Measurements from ENCODE around the gene FOXK2. TPM values are rescaled to one million over a fixed set of nuclear protein-coding genes. Genes with fewer than 3 reads are reported as not detected.

The FOXK2 gene
- total RNA-seq, 1 donor: 29.3 TPM

DNA sequence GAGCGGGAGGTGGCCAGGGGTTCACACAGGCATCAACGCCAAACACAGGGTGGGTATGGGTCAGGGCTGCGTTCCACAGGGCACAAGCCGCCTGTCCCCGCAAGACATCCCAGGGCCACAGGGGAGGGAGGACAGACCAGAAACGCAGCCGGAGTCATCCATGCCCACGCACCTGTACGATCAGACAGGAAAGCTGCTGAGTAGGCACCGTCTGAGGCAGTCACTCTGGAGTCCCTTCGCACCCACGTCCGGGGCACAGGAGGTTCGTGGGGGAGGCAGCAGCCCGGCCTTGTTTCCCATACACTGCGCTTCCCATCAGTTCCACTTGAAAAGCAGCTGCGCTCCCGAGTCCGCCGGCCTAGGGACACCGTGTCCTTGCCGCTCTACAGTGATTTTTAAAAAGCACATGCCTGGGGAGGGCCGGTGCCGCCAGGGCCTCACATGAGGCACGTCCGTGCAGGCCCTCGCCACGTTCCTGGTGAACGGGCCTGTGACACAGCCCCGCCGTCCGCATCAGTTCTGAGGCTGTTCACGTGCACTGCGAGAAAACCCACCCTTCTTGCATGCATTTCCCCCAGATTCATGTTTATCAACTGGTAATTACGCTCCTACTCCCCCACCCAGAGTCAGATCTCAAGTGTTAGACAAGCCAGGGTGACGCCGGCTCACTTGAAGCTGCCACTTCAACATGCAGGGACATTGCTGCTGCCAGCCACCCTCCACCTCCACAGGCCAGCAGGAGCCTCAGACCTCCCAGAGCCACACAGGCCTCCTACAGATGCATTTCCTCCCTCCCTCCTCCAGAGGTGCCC is 94.0 kb downstream of the FOXK2 start:
- no peaks in the 10 kb centered on the region for H3K9me3 ChIP-seq (ENCODE audit: low read depth, low read length)
- H2AFZ ChIP-seq (ENCODE audit: low read length): no peak overlapping the region
- H3K27me3 ChIP-seq (ENCODE audit: insufficient read depth, low read length): no peaks in the 10 kb centered on the region
- H4K20me1 ChIP-seq (ENCODE audit: insufficient read depth, low read length): no peaks in the 10 kb centered on the region
- peaks cover 46% of the 10 kb centered on the region for H3K36me3 ChIP-seq (ENCODE audit: insufficient read depth, low read length)
- no peak for DNase-seq (ENCODE audit: insufficient read length, low spot score, missing footprints)
- H3K79me2 ChIP-seq (ENCODE audit: insufficient read depth, low read length): no peaks in the 10 kb centered on the region
- no peak overlapping the region for H3K4me3 ChIP-seq (ENCODE audit: insufficient read depth, low read length)
- no peak overlapping the region for H3K4me2 ChIP-seq (ENCODE audit: insufficient read depth, low read length)
- TF ChIP-seq, protein P1, sequence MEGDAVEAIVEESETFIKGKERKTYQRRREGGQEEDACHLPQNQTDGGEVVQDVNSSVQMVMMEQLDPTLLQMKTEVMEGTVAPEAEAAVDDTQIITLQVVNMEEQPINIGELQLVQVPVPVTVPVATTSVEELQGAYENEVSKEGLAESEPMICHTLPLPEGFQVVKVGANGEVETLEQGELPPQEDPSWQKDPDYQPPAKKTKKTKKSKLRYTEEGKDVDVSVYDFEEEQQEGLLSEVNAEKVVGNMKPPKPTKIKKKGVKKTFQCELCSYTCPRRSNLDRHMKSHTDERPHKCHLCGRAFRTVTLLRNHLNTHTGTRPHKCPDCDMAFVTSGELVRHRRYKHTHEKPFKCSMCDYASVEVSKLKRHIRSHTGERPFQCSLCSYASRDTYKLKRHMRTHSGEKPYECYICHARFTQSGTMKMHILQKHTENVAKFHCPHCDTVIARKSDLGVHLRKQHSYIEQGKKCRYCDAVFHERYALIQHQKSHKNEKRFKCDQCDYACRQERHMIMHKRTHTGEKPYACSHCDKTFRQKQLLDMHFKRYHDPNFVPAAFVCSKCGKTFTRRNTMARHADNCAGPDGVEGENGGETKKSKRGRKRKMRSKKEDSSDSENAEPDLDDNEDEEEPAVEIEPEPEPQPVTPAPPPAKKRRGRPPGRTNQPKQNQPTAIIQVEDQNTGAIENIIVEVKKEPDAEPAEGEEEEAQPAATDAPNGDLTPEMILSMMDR (IDR thresholded peaks at IDR 0.05; ENCODE audit: extremely low read depth, low read depth, low read length): no peak
- H3K27ac ChIP-seq (ENCODE audit: low read depth, low read length): no peak overlapping the region
- H3K4me1 ChIP-seq (ENCODE audit: insufficient read depth, low read length): no peaks in the 10 kb centered on the region

DNA sequence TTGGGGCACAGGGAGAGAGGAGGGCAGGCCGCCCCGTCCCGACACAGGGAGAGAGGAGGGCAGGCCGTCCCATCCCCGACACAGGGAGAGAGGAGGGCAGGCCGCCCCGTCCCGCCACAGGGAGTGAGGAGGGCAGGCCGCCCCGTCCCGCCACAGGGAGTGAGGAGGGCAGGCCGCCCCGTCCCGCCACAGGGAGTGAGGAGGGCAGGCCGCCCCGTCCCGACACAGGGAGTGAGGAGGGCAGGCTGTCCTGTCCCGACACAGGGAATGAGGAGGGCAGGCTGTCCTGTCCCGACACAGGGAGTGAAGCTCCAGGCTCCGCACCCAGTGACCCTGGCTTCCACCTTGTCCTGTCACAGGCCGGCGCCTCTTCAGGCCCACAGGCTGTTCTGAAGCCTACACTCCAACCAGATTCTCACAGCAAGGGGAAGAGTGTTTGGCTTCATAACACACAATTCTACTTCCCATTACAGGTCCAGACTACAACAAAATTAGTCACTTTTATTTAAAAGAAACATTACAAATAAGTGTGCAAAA is 94.6 kb downstream of the FOXK2 start:
- H2AFZ ChIP-seq (ENCODE audit: low read length): no peak overlapping the region
- H3K36me3 ChIP-seq (ENCODE audit: insufficient read depth, low read length): peaks cover 52% of the 10 kb centered on the region
- H3K4me1 ChIP-seq (ENCODE audit: insufficient read depth, low read length): no peaks in the 10 kb centered on the region
- H3K79me2 ChIP-seq (ENCODE audit: insufficient read depth, low read length): no peaks in the 10 kb centered on the region
- no peaks in the 10 kb centered on the region for H4K20me1 ChIP-seq (ENCODE audit: insufficient read depth, low read length)
- no peaks in the 10 kb centered on the region for H3K27me3 ChIP-seq (ENCODE audit: insufficient read depth, low read length)
- DNase-seq (ENCODE audit: insufficient read length, low spot score, missing footprints): no peak
- no peak overlapping the region for H3K4me2 ChIP-seq (ENCODE audit: insufficient read depth, low read length)
- TF ChIP-seq, protein P1 (IDR thresholded peaks at IDR 0.05; ENCODE audit: extremely low read depth, low read depth, low read length): no peak
- H3K9me3 ChIP-seq (ENCODE audit: low read depth, low read length): no peaks in the 10 kb centered on the region
- no peak overlapping the region for H3K4me3 ChIP-seq (ENCODE audit: insufficient read depth, low read length)
- H3K27ac ChIP-seq (ENCODE audit: low read depth, low read length): no peak overlapping the region

DNA sequence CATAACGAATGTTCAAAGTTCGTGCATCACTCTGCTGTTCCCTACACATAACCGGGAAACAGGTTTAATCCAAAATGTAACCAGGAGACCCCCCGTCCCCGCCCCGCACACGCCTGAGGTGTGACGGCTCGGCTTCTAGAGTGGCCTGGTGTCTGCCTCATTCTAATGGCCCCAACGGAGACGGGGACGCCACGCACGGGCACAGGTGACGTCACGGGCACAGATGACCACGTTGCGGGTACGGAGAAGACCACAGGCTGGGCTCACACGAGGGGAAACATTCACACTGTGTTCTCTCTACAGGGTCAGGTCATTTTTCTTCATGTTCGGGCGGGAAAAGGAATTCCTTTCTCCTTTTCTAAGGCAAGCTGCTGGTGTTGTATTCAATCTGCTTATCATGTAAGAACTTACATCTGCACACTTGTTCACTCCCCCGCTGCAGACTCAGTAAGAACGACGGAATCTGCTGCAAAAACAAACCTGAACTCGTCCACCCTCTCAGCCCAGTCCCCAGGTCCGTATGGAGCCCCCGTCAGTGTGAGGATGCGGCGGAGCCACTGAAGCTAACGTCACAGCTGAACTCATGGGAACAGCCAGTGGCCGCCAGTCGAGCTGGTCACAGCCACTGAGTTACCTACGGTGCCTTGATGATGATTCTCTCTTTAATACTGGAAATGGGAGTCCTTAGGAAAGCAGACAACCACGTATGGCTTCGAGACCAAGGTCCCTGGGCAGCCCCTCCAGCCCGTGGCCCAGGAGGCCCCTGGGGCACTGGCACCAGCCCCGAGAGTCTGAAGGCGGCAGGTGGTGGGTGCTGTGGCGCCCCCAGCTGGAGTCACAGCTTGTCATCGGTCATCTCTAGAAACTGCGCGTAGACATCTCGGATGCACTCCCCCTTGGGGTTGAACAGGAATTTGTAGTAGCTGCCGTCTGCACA is 95.8 kb downstream of the FOXK2 start:
- TF ChIP-seq, protein P1 (IDR thresholded peaks at IDR 0.05; ENCODE audit: extremely low read depth, low read depth, low read length): no peak
- Histone ChIP-seq H3K36me3 (ENCODE audit: insufficient read depth, low read length) (peaks cover 59% of the 10 kb centered on the region), H3K27me3 (ENCODE audit: insufficient read depth, low read length) (no peaks in the 10 kb centered on the region), H3K4me1 (ENCODE audit: insufficient read depth, low read length) (no peaks in the 10 kb centered on the region), H3K4me3 (ENCODE audit: insufficient read depth, low read length) (no peak overlapping the region), H3K9me3 (ENCODE audit: low read depth, low read length) (no peaks in the 10 kb centered on the region), H3K4me2 (ENCODE audit: insufficient read depth, low read length) (no peak overlapping the region), H3K79me2 (ENCODE audit: insufficient read depth, low read length) (no peaks in the 10 kb centered on the region), H4K20me1 (ENCODE audit: insufficient read depth, low read length) (no peaks in the 10 kb centered on the region), H3K27ac (ENCODE audit: low read depth, low read length) (no peak overlapping the region), H2AFZ (ENCODE audit: low read length) (no peak overlapping the region)
- DNase-seq (ENCODE audit: insufficient read length, low spot score, missing footprints): no peak

All from osteoblast (primary cell).